Amygdala (tissue), 56 donors: ENCODE data around the gene KCNJ4.

Source experiments
- DNase-seq, 56 donors: peaks; one replicate each; lab custom pipeline; 2025; lab: John Stamatoyannopoulos, UW

KCNJ4 gene

DNA sequence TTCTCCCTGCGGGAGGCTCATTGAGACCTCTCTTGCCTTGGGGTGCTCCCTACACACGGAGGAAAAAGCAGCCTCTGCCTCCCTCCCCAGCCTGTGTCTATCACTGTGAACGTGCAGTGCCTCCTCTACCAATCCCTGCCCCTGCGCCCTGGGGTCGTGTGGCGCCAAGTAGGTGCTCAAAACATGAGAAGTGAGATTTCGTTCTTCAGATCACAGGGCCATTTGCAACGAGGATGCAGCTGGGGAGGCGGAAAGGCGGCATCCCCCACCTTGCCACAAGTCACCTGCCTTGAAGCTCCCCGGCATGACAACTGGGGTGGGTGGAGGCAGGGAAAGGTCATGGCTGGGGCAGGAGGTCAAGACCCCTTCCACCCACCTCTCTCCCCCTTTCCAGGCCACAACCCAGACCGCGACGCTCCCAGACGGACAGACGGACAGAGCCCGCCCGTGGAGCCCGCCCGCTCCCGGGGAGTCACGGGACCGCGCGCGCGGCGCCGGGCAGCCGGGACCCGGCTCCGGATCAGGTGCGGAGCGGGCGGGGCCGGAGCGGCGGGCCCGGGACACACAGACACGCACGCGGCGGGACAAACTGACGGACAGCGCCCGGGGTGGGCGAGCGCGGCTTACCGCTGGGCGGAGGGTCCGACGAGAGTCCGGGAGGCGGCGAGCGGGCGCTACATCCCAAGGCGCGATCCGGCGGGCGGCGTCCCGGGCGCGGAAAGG is 485 bp downstream of the KCNJ4 start:
- DNase-seq: peak in 1 of 56 donors; percentile 16

GRCh38 chr22:38453996-38454352 is 1.0 kb downstream of the KCNJ4 start:
- no peak for DNase-seq

DNA sequence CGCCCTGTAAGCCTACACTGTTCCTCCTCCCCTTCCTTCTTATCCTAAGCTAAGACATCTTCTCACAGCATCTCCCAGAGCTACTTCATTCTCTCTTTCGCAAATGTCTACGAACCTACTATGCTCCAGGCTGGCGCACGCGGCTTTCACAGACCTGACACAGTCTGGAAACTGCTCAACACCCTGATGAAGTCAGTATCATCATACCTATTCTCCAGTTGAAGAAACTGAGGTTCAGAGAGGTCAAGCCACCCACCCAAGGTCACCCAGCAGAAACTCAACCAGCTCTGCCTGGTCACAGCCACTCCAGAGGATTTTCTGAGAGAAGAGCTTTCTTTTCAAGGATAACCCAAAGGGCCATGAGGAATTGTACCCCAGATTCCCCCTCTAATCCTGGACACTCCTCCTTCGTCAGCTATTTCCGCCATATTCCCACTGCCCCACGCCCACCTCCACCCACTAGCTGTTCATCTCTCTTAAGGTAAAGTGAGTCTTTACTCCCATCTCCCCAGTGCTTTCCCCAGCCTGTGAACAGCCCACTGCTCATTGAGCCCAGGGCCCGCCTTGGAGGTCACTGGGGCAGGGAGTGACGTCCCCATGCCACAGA is 1.8 kb downstream of the KCNJ4 start:
- DNase-seq: peak in 1 of 56 donors; percentile 9

DNA sequence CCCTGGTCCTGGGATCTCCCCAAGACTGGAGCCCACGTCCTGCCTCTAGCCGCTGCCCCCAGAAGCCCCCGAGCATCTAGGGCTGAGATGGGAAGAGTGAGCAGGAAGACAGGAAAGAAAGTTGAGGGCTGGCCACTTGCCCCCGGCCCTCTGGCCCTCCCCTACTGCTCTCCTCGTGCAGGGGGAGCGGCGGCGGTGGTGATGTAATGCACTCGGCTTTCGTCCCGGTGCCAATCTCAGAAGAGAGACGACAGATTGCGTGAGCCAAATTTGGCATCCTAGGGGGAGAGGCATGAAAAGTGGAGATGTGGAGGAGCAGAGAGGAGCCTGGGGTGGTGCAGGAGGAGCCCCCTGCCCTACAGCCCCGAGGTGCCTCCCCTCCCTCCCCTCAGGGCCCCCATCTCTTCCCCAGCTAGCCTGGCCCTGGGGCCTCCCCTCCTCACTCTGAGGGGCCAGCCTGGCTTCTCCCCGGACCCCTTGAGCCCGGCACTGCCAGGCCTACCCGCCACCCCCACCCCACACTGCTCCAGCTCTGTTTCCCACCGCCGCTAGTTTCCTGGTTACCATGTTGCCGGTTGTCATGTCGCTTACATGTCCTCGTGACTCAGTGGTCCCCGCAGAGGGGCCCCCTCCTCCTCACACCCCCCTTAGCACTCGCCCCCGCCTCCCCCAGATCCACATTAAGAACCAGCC is 2.5 kb downstream of the KCNJ4 start:
- DNase-seq: peak in 38 of 56 donors; percentile 8 to 82 (median 47)

GRCh38 chr22:38451864-38452263 is 3.1 kb downstream of the KCNJ4 start:
- DNase-seq: no peak

DNA sequence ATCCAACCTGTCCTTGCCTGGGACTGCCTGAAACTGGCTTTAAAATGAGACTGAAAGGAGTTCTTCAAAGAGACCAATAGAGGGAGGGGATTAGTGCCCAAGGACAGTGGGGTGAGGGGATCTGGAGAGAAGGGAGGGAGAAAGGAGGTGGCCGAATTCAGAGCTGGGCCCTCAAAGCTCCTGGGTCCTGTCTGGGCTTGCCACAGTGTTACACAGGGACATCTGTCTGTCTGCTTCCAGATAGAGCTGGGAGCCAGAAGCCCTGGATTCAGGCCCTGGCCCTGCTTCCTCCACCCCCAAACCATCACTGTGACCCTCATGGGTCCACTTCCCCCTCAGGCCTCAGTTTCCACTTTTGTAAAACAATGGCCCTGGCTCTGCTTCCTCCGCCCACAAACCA is 3.6 kb downstream of the KCNJ4 start:
- DNase-seq: no peak

DNA sequence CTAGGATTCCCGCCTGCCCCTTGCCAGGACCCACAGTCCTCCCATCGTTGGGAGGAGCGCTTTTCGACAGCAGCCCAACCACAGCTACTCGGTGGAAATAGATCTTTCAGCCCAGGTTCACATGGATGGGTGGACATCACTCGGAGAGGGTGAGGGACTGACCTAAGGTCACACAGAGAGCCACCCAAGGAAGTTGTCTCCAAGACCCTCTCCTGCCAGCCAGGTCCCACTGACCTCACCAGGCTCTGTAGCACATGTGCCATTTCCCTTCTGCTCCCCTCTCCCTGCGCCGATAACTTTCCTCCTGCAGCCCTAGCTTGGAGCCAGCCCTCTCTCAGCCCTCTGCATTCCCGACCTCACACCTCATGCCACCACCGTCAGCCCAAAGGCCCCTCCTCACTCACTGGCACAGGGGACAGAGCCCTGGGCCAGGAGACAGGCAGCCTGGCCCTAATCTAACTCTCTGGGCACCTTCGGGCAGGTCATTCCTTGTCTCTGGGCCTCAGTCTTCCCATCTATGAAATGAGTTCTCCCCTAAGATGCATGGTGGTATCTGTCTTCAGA is 4.7 kb downstream of the KCNJ4 start:
- DNase-seq: no peak

- DNase-seq: peak in 18 of 56 donors; percentile 10 to 40 (median 24)
These were observed 5.2 kb downstream of the KCNJ4 start for GRCh38 chr22:38449776-38450175.

- peak in 1 of 56 donors; percentile 14 for DNase-seq
These were observed 5.9 kb downstream of the KCNJ4 start for GRCh38 chr22:38448945-38449745.

- DNase-seq: no peak
These were observed 8.9 kb downstream of the KCNJ4 start for GRCh38 chr22:38446018-38446601.

GRCh38 chr22:38444783-38445182 is 10.2 kb downstream of the KCNJ4 start:
- no peak for DNase-seq

DNA sequence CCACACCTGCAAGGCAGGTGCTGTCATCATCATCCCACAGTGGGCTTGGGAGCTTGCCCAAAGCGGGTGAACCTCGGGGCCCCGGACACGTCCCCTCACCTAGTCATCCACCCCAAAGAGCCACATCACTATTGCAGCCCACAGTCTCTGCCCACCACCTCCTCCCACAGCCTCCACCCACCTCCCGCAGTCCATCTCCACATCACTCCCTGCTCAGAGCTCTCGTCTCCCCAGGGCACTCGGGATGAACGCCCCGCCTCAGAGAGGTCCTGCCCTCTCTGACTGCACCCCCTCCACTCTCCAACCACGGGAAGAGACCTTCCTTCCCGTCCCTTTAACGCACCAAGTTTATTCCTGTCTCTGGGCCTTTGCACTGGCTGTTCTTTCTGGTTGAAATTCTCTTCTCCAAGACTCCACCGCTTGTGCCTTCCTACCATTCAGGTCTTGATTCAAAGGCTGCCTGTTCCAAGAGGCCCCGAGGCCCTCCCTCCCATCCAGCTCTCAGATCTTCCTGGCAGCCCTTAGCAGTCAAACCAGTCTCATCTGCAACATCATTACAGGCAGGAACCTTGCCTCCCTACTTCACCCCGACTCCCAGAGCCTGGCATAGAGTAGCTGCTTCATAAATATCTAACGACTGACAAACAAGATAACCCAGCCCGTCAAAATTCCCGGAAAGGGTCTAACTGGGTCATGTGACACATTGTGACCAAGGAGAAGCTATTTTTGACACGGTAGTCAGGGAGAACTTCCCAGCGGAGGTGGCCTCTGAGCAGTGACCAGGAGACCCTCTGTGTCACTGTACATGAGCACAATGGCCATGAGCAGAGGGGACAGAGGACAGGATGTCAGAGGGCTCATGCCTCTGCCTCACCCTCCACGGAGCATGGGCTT is 11.1 kb downstream of the KCNJ4 start:
- no peak for DNase-seq

DNA sequence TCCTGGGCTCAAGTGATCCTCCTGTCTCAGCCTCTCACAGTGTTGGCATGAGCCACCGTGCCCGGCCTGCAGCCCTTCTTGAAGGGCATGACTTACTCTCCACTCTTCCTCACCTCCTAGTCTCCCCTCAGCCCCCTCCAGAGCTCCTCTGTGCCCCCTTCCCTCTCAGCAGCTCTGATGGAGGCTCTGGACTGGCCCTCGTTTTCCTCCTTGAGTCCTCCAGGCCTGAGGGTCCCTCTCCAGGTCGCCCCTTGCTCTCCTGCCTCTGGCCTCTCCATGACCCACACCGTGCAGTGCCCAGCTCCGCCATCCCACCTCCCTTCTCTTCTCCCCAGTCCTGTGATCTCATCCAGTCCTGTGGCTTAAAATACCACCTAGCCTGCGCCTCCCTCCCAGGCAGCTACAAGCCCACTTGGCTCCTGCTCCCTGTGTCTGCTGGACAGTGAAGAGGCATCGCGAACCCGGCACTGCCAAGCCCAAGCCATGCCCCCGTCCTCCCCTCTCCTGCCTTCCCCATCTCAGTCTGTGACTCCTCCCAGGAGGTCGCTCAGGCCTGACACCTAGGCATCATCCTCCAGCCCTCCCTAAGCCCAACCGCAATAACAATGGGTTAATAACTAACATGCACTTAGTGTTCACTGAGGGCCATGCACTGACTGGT is 11.9 kb downstream of the KCNJ4 start:
- no peak for DNase-seq

- DNase-seq: peak in 2 of 56 donors; percentile 10 to 14
These were observed 13.2 kb downstream of the KCNJ4 start for GRCh38 chr22:38441620-38442287.

GRCh38 chr22:38440747-38441350 is 14.2 kb downstream of the KCNJ4 start:
- no peak for DNase-seq

DNA sequence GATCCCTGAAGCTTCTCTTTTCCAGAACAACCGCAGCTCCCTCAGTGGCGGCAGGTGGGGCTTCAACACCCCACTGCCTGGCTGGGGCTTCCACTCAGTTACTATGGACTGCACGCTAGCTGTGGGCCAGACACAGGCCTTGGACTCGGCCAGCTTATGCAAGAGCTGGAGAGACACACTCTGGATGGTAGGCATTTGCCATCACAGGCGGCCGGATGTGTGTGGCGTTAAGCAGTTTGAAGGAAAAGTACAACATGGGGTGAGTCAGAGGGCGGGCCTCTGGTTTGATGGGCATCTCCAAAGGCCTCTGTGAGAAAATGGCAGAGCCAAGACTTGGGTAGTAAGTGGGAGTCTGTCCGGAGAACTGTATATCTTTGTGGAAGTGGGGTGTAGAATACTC is 17.6 kb downstream of the KCNJ4 start:
- DNase-seq: no peak

DNA sequence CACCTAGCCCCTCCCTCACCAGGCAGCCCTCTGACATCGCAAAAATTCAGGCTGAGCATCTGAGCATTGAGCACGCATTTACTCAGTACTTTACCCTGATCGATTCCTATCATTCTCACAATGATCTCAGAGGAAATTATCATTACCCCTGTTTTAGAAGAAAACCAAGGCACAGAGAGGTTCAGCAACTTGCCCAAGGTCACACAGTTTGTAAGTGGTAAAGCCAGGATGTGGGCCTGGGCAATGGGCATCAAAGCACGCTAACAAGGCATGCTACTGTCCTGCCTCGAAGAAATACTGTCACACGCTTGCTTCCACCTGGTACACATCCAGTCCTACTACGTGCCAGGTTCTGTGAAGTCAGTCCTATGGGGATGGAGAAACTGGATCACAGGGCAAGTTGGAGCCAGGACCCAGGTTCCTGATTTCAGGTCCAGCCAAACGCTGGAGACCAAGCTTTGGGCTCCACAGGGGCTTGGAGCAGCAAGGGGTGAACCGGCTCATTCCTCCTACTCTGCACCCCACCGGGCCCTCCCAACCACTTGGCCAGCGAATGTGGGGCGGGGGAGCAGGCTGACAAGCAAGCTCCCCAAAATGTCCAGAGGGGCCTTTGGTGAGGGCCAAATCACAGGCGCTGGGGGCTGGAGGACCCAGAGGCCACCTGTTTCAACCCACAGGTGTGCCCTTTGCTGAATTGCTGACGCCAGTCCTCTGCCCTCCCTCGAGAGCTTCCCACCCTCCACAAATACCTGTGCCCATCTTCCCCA is 18.2 kb downstream of the KCNJ4 start:
- no peak for DNase-seq
